Measurements from ENCODE around the gene PPP1R2.

DNA sequence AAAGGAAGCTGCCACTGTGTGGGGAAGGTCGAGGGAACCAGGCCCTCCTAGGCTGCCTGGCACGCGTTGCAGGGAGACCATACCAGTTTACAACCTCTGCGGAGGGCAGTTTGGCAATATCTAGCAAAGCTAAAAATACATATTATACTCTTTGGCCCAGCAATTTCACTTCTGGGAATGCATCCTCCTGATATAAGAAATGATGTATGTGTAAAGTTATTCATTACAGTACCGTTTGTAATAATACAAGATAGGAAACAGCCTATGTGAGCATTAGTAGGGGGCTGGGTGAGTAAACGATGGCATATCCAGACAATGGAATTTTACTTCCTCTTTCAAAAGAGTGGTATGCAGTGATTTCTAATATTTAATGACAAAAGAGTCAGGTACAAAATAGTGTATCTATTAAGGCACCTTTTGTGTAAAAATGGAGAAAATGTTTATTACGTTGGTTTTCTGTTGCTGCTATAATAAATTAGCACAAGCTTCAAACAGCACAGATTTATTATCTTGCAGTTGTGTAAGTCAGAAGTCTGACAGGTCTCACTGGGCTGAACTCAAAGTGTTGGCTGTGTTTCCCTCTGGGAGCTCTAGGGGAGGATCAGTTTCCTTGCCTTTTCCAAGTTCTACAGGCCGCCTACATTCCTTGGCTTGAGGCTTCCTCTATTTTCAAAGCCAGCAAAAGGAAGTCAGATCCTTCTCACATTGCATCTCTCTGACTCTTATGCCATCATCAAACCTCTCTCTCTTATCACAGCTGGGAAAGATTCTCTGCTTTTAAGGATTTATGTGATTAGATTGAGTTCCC is 31.6 kb upstream of the PPP1R2 start:
- TF ChIP-seq GATA2 (IDR thresholded peaks at IDR 0.05; ENCODE audit: low read depth, low read length) (no peak), GATA3 (IDR thresholded peaks at IDR 0.05; ENCODE audit: low read depth, low read length) (no peak)

All from SH-SY5Y (cell line).